Activated CD8-positive, alpha-beta T cell treated with anti-CD3 and anti-CD28 coated beads for 36 hours (primary cell): ENCODE measurements around the gene ACOT12. TPM values are rescaled to one million over a fixed set of nuclear protein-coding genes. Genes with fewer than 3 reads are reported as not detected.

ENCODE experiments used
- ATAC-seq: fragments of 200-7000 bp; cut with Tn5 transposase; one replicate; pipeline ENCODE4 v1.10.0; 2021; ENCODE audit warnings: mild to moderate bottlenecking, moderate library complexity
- CTCF ChIA-PET: fragments of 350-600 bp; sonication (Branson Sonifier 250); formaldehyde crosslinking; loops from one replicate; lab custom pipeline; 2021; ENCODE audit warnings: antibody characterized with exemption; lab: Charles Lee
- POLR2A ChIA-PET: fragments of 350-600 bp; sonication (Branson Sonifier 250); formaldehyde crosslinking; loops from one replicate; lab custom pipeline; 2021; ENCODE audit warnings: antibody characterized with exemption; lab: Charles Lee
- DNase-seq: peaks from one replicate; pipeline ENCODE4 v3.0.0-alpha.2; 2020
- H3K27ac Mint-ChIP-seq: one replicate; pipeline ENCODE4 v1.8.0; 2021; ENCODE audit warnings: mild to moderate bottlenecking, mixed read lengths
- H3K27me3 Mint-ChIP-seq: one replicate; pipeline ENCODE4 v1.8.0; 2021; ENCODE audit warnings: mixed read lengths
- H3K36me3 Mint-ChIP-seq: one replicate; pipeline ENCODE4 v1.8.0; 2021; ENCODE audit warnings: low read depth, mixed read lengths
- H3K4me1 Mint-ChIP-seq: one replicate; pipeline ENCODE4 v1.8.0; 2021; ENCODE audit warnings: low read depth, mixed read lengths
- H3K4me3 Mint-ChIP-seq: one replicate; pipeline ENCODE4 v1.8.0; 2021; ENCODE audit warnings: mild to moderate bottlenecking, moderate library complexity, mixed read lengths
- H3K9me3 Mint-ChIP-seq: one replicate; pipeline ENCODE4 v1.8.0; 2021; ENCODE audit warnings: mixed read lengths
- intact Hi-C: fragments of 100-400 bp; cut with micrococcal nuclease; formaldehyde crosslinking; loops from one replicate; pipeline ENCODE4 v1.10.0; 2022
- total RNA-seq, 2 experiments: library from RNA; stranded (reverse); gene quantifications; one replicate each; pipeline ENCODE4 v1.2.3, GENCODE V29; 2021
- TF ChIP-seq, protein P1 (sequence below): fragments of 200-600 bp; IDR thresholded peaks from one replicate; pipeline ENCODE4 v1.8.0; 2022; ENCODE audit warnings: antibody characterized with exemption, mild to moderate bottlenecking

Gene ACOT12
- total RNA-seq, 2 experiments from 2014 or later: not detected

DNA sequence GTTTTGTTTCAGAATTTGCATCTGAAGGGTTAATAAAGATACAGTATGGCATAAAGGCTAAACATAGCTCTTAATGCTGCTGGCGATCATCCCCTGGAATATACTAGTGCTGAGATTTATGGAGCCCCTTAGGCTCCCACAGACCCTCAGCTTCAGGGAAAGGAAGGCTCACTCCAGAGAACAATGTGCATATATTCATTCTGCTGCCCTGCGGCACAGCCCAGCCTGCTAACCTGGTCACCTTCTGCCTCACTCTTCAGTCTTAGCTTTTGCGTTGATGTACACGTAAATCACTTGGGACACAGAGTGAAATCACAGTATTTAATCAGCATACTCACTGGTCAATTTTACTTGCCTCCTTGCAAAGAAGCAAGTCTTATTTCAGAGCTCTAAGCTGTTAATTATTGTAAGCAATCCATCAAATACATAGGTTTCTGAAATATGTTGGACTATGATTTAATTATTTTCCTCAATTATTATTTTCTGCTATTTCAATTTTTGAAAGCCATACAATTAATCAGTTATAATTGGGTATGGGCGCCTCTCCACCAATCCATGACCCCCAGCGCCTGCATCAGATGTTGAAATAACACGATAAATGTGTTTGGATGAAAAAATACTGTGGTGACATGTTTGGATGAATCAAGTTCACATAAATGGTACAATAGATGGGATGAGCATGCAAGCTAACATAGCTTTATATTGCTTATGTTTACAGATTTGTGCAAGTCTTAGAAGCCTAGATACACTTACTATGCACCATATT is 11.4 kb upstream of the ACOT12 start:
- TF ChIP-seq, protein P1, sequence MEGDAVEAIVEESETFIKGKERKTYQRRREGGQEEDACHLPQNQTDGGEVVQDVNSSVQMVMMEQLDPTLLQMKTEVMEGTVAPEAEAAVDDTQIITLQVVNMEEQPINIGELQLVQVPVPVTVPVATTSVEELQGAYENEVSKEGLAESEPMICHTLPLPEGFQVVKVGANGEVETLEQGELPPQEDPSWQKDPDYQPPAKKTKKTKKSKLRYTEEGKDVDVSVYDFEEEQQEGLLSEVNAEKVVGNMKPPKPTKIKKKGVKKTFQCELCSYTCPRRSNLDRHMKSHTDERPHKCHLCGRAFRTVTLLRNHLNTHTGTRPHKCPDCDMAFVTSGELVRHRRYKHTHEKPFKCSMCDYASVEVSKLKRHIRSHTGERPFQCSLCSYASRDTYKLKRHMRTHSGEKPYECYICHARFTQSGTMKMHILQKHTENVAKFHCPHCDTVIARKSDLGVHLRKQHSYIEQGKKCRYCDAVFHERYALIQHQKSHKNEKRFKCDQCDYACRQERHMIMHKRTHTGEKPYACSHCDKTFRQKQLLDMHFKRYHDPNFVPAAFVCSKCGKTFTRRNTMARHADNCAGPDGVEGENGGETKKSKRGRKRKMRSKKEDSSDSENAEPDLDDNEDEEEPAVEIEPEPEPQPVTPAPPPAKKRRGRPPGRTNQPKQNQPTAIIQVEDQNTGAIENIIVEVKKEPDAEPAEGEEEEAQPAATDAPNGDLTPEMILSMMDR: no peak
- H3K4me3 Mint-ChIP-seq: no peak overlapping the region
- intact Hi-C loops: no loop called here
- H3K27me3 Mint-ChIP-seq: peaks cover 3% of the 10 kb centered on the region
- ATAC-seq (no peak), DNase-seq (no peak)
- H3K27ac Mint-ChIP-seq: no peak overlapping the region
- no peaks in the 10 kb centered on the region for H3K4me1 Mint-ChIP-seq
- ChIA-PET CTCF (no interaction called here), POLR2A (no interaction called here)
- H3K9me3 Mint-ChIP-seq: no peaks in the 10 kb centered on the region
- no peaks in the 10 kb centered on the region for H3K36me3 Mint-ChIP-seq

- TF ChIP-seq, protein P1: no peak
- H3K36me3 Mint-ChIP-seq: no peaks in the 10 kb centered on the region
- H3K4me3 Mint-ChIP-seq: no peak overlapping the region
- POLR2A ChIA-PET: no interaction called here
- H3K27ac Mint-ChIP-seq: no peak overlapping the region
- H3K27me3 Mint-ChIP-seq: peaks cover 16% of the 10 kb centered on the region
- H3K4me1 Mint-ChIP-seq: no peaks in the 10 kb centered on the region
- CTCF ChIA-PET: no interaction called here
- no peaks in the 10 kb centered on the region for H3K9me3 Mint-ChIP-seq
- DNase-seq (no peak), ATAC-seq (no peak)
- intact Hi-C loops: no loop called here
Observed at GRCh38 chr5:81402192-81402930, 8.4 kb upstream of the ACOT12 start.

GRCh38 chr5:81401266-81401665 is 7.3 kb upstream of the ACOT12 start:
- POLR2A ChIA-PET: no interaction called here
- TF ChIP-seq, protein P1: no peak
- Mint-ChIP-seq H3K27me3 (peaks cover 20% of the 10 kb centered on the region), H3K4me1 (no peaks in the 10 kb centered on the region), H3K4me3 (no peak overlapping the region), H3K27ac (no peak overlapping the region), H3K9me3 (no peaks in the 10 kb centered on the region), H3K36me3 (no peaks in the 10 kb centered on the region)
- intact Hi-C loops: no loop called here
- no peak for ATAC-seq
- CTCF ChIA-PET: no interaction called here
- DNase-seq: no peak

DNA sequence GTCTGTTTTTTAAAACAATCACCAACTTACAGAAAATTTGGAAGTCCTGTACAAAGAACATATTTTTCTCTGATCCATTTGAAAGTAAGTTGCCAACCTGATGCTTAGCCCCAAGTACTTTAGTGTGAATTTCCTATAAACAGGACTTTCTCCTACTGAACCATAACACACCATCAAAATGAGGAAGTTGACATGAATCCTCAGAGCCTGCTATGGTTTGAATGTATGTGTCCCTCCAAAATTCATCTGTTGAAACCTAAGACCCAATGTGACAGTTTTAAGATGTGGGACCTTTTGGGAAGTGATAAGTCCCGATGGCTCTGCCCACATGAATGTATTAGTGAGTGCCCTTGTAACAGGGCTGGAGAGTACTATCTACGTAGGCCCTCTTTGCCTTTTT is 6.4 kb upstream of the ACOT12 start:
- no peaks in the 10 kb centered on the region for H3K36me3 Mint-ChIP-seq
- H3K4me3 Mint-ChIP-seq: no peak overlapping the region
- H3K27ac Mint-ChIP-seq: no peak overlapping the region
- TF ChIP-seq, protein P1: no peak
- DNase-seq (no peak), ATAC-seq (no peak)
- H3K9me3 Mint-ChIP-seq: peaks cover under 1% of the 10 kb centered on the region
- H3K4me1 Mint-ChIP-seq: no peaks in the 10 kb centered on the region
- CTCF ChIA-PET: no interaction called here
- POLR2A ChIA-PET: no interaction called here
- intact Hi-C loops: no loop called here
- H3K27me3 Mint-ChIP-seq: peaks cover 26% of the 10 kb centered on the region

- DNase-seq (no peak), ATAC-seq (no peak)
- Mint-ChIP-seq H3K27me3 (peaks cover 37% of the 10 kb centered on the region), H3K36me3 (no peaks in the 10 kb centered on the region), H3K27ac (no peak overlapping the region), H3K9me3 (peaks cover 4% of the 10 kb centered on the region), H3K4me3 (no peak overlapping the region), H3K4me1 (no peaks in the 10 kb centered on the region)
- TF ChIP-seq, protein P1: no peak
- ChIA-PET CTCF (no interaction called here), POLR2A (interaction anchor here (0.6 kb wide), 1 partner anchor 452 kb away, joined by 3 read pairs; no protein-coding TSS in a partner anchor)
- intact Hi-C loops: no loop called here
Observed at GRCh38 chr5:81398741-81399140, 4.8 kb upstream of the ACOT12 start.
